Lower leg skin (tissue), 4 donors: ENCODE data around the gene NAXD. TPM values are rescaled to one million over a fixed set of nuclear protein-coding genes. Genes with fewer than 3 reads are reported as not detected.

Experiments used
- DNase-seq, 2 donors: peaks; one replicate each; pipeline ENCODE4 v3.0.0-alpha.2; 2019; ENCODE audit warnings: low spot score in 2 of 2
- H3K4me3 ChIP-seq: fragments of 200-600 bp; sonication (generic); 2 replicates; pipeline ENCODE4 v1.5.1; 2017; ENCODE audit warnings: mild to moderate bottlenecking, low read depth; ENCODE audit not compliant: poor library complexity, severe bottlenecking
- CTCF ChIP-seq, 3 donors: fragments of 450-650 bp; IDR thresholded peaks; one replicate each; pipeline ENCODE4 v1.5.1; 2016; ENCODE audit warnings: antibody characterized with exemption in 3 of 3, mild to moderate bottlenecking in 3 of 3, moderate library complexity in 2 of 3
- POLR2A ChIP-seq, 2 donors: fragments of 450-650 bp; IDR thresholded peaks; one replicate each; pipeline ENCODE4 v1.6.1; 2016 to 2017; ENCODE audit warnings: antibody characterized with exemption in 2 of 2, mild to moderate bottlenecking in 1 of 2, moderate library complexity in 1 of 2
- WGBS, 2 donors: methylation state at CpG; one replicate each; pipeline ENCODE4 v1.1.5; 2018; 5-methylcytosine and 5-hydroxymethylcytosine counted together
- intact Hi-C: fragments of 100-400 bp; cut with DNase I; formaldehyde crosslinking; loops from one replicate; pipeline ENCODE4 v1.15.0; 2023; ENCODE audit warnings: low total_unique reads
- total RNA-seq, 4 donors: library from RNA; depleted of rRNA; stranded (reverse); fragments of >200 nt; gene quantifications; one replicate each; pipeline ENCODE4 v1.1.0, GENCODE V29; 2016

Gene NAXD
- total RNA-seq, 4 donors from 2014 or later: 32.7 to 34.5 (median 33.6) TPM

- 74 to 83% methylated on average over 15 of the region's 15 CpGs for WGBS, 2 donors
- TF ChIP-seq CTCF (IDR thresholded peaks at IDR 0.05) (no peak), POLR2A (IDR thresholded peaks at IDR 0.05) (no peak)
- intact Hi-C loops: no loop called here
- peak in 1 of 2 donors; percentile 66 for DNase-seq
- H3K4me3 ChIP-seq: no peak overlapping the region
Observed at GRCh38 chr13:110645750-110646149, 30.4 kb downstream of the NAXD start.

GRCh38 chr13:110646442-110647364 lies 31.4 kb downstream of the NAXD start:
- DNase-seq: peak in 1 of 2 donors; percentile 81
- intact Hi-C loops: no loop called here
- no peak overlapping the region for H3K4me3 ChIP-seq
- TF ChIP-seq POLR2A (IDR thresholded peaks at IDR 0.05): no peak
- 90% methylated on average over 21 to 25 of the region's 29 CpGs for WGBS, 2 donors

- DNase-seq: no peak
- no peak overlapping the region for H3K4me3 ChIP-seq
- TF ChIP-seq CTCF (IDR thresholded peaks at IDR 0.05) (no peak), POLR2A (IDR thresholded peaks at IDR 0.05) (no peak)
- WGBS, 2 donors: 90 to 96% methylated on average over 7 to 10 of the region's 10 CpGs
- intact Hi-C loops: no loop called here
Observed at GRCh38 chr13:110647365-110647737, 32.0 kb downstream of the NAXD start.

GRCh38 chr13:110648146-110648819 lies 32.9 kb downstream of the NAXD start:
- DNase-seq: peak in 1 of 2 donors; percentile 68
- no peak for TF ChIP-seq POLR2A (IDR thresholded peaks at IDR 0.05)
- TF ChIP-seq CTCF (IDR thresholded peaks at IDR 0.05): no peak
- intact Hi-C loops: no loop called here
- WGBS, 2 donors: 79 to 80% methylated on average over 16 of the region's 16 CpGs
- H3K4me3 ChIP-seq: no peak overlapping the region

GRCh38 chr13:110648848-110649421 lies 33.6 kb downstream of the NAXD start:
- no peak overlapping the region for H3K4me3 ChIP-seq
- DNase-seq: peak in 1 of 2 donors; percentile 80
- WGBS, 2 donors: 85 to 92% methylated on average over 35 of the region's 35 CpGs
- no peak for TF ChIP-seq CTCF (IDR thresholded peaks at IDR 0.05)
- TF ChIP-seq POLR2A (IDR thresholded peaks at IDR 0.05): no peak
- intact Hi-C loops: no loop called here

GRCh38 chr13:110649551-110649950 lies 34.2 kb downstream of the NAXD start:
- DNase-seq: no peak
- TF ChIP-seq CTCF (IDR thresholded peaks at IDR 0.05): no peak
- no peak for TF ChIP-seq POLR2A (IDR thresholded peaks at IDR 0.05)
- no peak overlapping the region for H3K4me3 ChIP-seq
- WGBS, 2 donors: 88 to 89% methylated on average over 7 of the region's 7 CpGs
- intact Hi-C loops: no loop called here
